ENCODE data around the gene LPIN1.

DNA sequence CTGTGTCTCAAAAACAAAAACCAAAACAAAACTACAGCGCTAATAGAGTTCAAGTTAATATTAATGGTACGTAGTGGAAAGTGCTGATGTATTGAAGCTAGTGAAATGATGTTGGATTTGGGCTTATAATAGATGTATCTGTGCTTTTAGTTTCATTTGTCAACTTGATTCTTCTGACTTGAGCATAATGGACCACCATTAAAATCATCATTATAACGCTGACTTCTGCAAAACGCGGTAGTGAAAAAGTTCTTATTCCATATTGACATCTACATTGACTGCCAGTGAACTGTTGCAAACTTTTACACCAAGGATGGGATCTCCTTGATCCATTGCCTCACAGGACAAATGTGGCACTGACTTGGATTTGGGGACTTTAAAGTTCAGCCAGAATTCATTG is 85.0 kb downstream of the LPIN1 start:
- TF ChIP-seq, protein P1, sequence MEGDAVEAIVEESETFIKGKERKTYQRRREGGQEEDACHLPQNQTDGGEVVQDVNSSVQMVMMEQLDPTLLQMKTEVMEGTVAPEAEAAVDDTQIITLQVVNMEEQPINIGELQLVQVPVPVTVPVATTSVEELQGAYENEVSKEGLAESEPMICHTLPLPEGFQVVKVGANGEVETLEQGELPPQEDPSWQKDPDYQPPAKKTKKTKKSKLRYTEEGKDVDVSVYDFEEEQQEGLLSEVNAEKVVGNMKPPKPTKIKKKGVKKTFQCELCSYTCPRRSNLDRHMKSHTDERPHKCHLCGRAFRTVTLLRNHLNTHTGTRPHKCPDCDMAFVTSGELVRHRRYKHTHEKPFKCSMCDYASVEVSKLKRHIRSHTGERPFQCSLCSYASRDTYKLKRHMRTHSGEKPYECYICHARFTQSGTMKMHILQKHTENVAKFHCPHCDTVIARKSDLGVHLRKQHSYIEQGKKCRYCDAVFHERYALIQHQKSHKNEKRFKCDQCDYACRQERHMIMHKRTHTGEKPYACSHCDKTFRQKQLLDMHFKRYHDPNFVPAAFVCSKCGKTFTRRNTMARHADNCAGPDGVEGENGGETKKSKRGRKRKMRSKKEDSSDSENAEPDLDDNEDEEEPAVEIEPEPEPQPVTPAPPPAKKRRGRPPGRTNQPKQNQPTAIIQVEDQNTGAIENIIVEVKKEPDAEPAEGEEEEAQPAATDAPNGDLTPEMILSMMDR (IDR thresholded peaks at IDR 0.05; ENCODE audit: low read depth, low read length), result no peak
- TF ChIP-seq EZH2phosphoT487 (IDR thresholded peaks at IDR 0.05; ENCODE audit: low read depth), result no peak

All from OCI-LY3 (cell line).